Renal cortical epithelial cell (primary cell): Measurements from ENCODE around the gene TAGLN2. TPM values are rescaled to one million over a fixed set of nuclear protein-coding genes. Genes with fewer than 3 reads are reported as not detected.

Experiments
- DNase-seq: peaks from one replicate; pipeline ENCODE4 v3.0.0-alpha.2; 2011; ENCODE audit warnings: low read depth
- total RNA-seq: library from RNA; depleted of rRNA; stranded (reverse); fragments of >200 nt; gene quantifications from 2 replicates; pipeline ENCODE4 v1.2.3, GENCODE V29; 2014

Gene TAGLN2
- total RNA-seq, 1 donor from 2014 or later, result 548 TPM

DNA sequence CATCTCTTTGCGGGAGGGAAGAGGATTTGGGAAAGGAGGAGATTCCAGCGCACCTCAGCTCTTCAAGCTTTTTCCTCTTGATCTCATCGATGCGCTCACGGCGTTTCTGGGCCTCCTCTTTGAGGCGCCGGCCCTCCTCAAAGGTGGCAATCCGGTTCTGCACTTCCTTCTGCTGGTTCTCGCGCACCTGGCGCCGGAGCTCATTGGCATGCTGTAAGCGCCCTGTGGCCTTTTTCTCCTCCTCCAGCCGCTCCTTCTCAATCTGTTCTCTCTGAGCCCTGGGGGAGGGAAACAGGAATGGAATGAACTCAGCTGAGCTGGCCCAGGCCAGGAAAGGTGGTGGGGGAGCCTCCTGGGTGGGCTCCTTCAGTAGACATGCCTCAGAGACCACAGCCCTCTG is 52.4 kb downstream of the TAGLN2 start:
- no peak for DNase-seq

DNA sequence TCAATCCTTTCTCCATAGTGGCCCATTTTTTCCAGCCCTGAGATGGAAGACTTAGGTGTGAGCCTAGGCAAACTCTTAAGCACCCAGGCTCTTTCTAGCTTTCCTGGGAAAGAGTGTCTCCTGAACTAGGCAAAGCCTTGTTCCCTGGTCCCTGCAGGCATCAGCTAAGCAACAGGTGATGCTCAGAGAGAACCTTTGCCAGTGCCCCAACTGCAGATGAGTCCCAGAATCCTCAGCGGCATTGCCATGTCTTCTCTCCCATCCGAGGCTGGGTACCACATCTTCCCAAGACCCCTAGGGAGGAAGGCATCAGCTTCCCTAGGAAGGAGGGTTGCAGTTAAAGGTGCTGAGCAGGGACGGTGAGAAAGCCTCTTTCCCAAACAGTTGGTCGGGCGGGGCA is 54.6 kb downstream of the TAGLN2 start:
- DNase-seq, result no peak

DNA sequence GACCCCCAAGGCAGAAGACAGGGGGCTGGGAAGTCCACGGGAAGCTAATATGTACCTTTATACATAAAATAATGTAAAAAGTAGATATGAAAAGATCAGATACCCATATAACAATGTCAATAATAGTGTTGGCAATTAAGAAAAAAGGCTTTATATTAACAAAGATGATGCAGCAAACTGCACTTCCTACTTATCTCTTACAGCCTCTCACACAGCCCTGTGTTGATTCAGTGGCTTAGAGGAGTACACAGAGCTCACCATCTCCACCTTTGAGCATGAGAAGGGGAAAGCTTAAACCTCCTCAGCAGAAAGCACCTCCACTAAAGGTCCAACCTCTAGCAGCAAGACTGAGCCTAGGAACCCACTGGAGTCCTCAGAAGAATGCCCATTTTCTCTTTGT is 55.7 kb downstream of the TAGLN2 start:
- no peak for DNase-seq

DNA sequence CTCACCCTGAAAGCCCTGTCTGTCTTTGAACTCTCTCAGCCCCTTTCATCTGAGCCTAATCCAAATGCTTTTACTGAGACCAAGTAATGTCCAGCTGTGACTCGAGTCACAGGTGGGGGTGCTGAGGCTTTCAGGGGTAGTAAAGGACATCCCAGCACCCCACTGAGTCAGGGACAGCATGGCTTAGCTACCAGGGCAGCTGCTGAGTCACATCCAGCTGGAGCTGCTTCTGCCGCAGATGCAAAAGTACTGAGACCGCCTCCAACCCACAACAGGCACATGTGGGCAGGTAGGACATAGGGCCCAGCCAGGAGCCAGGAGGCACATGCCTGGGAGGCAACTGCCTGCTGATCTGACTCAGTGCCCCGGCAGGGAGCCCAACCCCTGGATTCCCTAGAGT is 56.1 kb downstream of the TAGLN2 start:
- DNase-seq, result peak; percentile 86

GRCh38 chr1:159868766-159869165 is 56.5 kb downstream of the TAGLN2 start:
- no peak for DNase-seq

Other genes starting within 250 kb of the TAGLN2 start
- not detected in 2 replicates for gene CRP, start 210.9 kb downstream of the TAGLN2 start, total RNA-seq
- gene DUSP23, start 144.5 kb downstream of the TAGLN2 start, total RNA-seq, result 34.0 and 69.3 TPM in 2 replicates
- gene FCRL6, start 123.1 kb downstream of the TAGLN2 start, total RNA-seq, result 0.05 TPM in 1 of 2 replicates, not detected in the other
- gene SLAMF8, start 98.6 kb downstream of the TAGLN2 start, total RNA-seq, result 0.30 and 2.6 TPM in 2 replicates
- gene VSIG8, start 62.9 kb downstream of the TAGLN2 start, total RNA-seq, result not detected in 2 replicates
- 0.25 and 0.69 TPM in 2 replicates for gene CFAP45, start 25.3 kb downstream of the TAGLN2 start, total RNA-seq
- not detected in 2 replicates for gene IGSF9, start 20.1 kb upstream of the TAGLN2 start, total RNA-seq
- not detected in 2 replicates for gene SLAMF9, start 28.7 kb upstream of the TAGLN2 start, total RNA-seq
- gene PIGM, start 106.5 kb upstream of the TAGLN2 start, total RNA-seq, result 4.0 and 5.2 TPM in 2 replicates
- gene KCNJ10, start 144.7 kb upstream of the TAGLN2 start, total RNA-seq, result 0.15 TPM in 1 of 2 replicates, not detected in the other
- not detected in 2 replicates for gene KCNJ9, start 156.0 kb upstream of the TAGLN2 start, total RNA-seq
- gene IGSF8, start 173.1 kb upstream of the TAGLN2 start, total RNA-seq, result 56.1 and 59.4 TPM in 2 replicates
- gene ATP1A2, start 190.3 kb upstream of the TAGLN2 start, total RNA-seq, result 0.10 TPM in 1 of 2 replicates, not detected in the other
- gene ATP1A4, start 226.1 kb upstream of the TAGLN2 start, total RNA-seq, result not detected in 2 replicates